HG03196 (cell line): ENCODE measurements around the gene ZNF74.

Experiments used
- ATAC-seq: cut with Tn5 transposase; IDR thresholded peaks from one replicate; pipeline ENCODE4 v1.9.1; 2021; ENCODE audit not compliant: unreplicated experiment

The ZNF74 gene

GRCh38 chr22:20418211-20418788 is 24.3 kb downstream of the ZNF74 start:
- no peak for ATAC-seq

DNA sequence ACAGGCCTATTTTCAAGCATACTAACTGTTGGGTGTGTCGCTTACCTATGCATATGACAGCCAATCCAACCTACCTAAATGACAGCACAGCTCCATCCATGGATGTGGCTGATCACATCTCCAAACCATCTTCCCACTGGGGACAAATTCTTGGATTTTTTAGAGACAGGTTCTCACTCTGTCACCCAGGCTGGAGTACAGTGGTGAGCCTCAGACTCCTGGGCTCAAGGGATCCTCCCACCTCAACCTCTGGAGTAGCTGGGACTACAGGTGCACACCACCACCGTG is 25.7 kb downstream of the ZNF74 start:
- no peak for ATAC-seq

- no peak for ATAC-seq
Measured at GRCh38 chr22:20420157-20420842, 26.3 kb downstream of the ZNF74 start.

DNA sequence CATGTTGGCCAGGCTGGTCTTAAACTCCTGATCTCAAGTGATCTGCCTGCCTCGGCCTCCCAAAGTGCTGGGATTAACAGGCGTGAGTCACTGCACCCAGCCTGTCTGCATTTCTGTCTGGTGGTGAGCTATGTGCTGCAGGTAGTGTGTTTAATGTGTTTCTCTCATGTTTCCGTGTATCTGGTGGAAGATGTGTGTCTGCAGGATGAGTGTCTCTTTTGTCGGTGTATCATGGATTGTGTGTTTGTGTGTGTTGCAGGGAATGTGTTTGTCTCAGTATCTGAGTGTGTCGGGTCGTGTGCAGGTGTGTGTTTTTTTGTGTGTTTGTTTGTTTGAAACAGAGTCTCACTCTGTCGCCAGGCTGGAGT is 27.5 kb downstream of the ZNF74 start:
- no peak for ATAC-seq

DNA sequence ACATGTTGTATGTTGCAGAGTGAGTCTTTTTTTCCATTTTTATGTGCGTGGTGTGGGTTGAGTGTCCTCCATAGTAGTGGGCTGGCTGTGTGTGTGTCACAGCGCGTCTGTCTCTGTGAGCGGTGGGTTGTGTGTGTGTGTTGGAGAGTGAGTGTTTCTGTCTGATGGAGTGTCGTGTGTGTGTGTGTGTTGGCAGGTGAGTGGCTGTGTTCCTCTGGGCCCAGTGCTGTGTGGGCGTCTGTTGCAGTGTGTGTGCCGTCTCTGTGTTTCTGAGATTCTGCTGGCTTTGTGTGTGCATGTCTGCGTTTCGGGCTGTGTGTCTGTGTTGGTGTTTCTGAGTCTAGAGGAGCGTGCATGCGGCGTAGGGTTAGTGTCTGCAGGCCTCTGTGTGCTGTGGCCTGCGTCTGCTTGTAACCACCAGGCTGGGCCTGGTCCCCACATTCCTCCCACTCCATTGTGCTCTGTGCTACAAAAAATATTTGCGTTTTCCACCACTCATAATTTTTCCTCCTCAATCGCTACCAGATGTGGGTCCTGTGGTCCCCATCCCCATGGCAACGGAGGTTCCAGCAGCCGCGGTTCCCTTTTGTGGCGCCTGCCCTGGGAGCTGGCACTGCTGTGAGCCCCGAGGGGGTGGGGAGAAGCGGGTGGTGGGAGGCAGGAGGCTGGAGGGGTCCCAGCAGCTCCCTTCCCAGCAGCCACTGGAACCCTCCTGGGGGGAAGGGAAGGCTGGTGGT is 28.5 kb downstream of the ZNF74 start:
- ATAC-seq: no peak

DNA sequence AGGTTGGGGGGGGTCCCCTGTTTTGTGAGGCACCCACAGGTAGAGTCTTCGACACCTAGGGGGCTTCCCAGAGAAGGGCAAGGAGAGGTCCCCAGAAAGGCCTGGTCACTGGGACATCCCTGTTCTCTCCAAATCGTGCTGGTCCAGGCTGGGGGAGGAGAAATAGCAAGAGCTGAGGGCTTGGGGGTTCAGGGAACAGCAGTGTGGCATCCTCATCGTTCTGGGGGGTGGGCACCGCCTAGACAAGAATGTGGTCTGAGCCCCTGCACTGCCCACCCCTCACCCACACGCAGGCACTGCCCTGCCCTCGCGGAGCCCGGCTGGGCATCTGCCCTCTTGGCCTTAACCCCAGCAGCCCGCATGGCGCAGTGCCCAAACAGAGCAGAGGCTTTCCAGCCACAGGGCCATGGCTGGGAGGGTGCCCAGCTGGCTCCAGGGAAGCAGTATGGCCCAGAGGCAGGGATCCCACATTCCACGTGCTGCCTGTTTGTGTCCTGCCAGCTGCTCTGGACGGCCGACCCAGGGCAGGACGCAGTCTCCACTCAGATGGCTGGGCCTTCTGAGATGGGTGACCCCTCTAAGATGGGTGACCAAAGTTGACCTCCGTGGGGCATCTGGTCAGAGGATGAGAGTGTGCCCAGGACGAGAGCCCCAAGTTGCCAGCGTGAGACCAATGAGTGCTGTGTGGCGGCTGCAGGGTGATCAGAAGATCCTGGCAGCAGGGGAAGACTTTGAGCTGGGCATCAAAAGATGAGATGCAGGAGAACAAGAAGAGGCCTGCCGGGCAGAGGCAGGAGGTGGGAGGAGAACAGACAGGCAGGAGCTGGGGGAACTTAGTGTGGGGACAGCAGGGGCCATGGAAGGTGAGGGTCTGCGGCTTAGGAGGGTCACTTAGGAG is 29.3 kb downstream of the ZNF74 start:
- ATAC-seq: no peak

DNA sequence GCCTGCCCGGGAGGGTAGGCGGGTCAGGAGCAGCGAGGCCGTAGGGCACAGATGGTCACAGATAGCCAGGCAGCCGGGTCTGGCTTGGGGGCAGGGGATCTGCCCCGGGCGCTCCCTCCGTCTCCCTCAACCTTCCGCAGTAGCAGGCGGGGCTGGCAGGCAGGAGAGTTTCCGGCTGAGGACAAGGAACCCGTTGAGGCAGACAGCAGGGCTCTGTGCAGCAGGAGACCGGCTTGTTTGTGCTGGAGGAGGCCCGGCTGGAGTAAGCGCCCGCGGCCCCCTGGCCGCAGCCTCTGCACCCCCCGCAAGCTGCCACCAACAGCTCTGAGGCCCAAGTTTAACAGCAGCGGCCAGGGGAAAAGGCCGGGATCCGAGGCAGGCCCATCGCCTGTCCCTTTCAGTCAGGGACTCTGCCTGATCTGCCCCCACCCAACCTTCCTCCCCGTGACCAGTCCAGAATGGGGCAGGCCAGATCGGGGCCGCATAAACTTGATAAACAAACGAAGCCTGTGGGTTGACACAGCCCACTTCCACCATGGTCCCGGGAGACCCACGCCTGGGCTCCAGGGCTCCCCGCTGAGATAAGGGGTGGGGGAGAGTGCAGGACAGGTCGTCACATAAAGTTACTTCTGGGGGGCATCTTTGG is 30.1 kb downstream of the ZNF74 start:
- no peak for ATAC-seq

DNA sequence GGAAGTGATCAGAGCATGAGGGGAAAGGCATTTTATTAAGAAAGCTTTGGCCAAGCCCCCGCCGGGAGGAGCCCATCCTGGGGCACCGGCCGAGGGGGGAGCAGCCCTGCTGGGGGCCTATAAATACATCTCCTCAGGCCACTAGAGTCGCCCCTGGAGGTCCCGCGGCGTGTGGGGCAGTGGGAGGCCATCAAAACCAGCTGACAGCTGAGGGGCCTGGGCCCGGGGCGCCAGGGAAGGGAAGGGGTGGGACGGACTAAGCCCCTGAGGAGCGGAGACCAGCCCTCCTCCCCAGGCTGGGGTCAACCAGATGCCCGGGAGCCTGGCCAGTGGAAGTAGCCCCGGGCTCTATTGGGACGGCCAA is 30.6 kb downstream of the ZNF74 start:
- ATAC-seq: no peak

DNA sequence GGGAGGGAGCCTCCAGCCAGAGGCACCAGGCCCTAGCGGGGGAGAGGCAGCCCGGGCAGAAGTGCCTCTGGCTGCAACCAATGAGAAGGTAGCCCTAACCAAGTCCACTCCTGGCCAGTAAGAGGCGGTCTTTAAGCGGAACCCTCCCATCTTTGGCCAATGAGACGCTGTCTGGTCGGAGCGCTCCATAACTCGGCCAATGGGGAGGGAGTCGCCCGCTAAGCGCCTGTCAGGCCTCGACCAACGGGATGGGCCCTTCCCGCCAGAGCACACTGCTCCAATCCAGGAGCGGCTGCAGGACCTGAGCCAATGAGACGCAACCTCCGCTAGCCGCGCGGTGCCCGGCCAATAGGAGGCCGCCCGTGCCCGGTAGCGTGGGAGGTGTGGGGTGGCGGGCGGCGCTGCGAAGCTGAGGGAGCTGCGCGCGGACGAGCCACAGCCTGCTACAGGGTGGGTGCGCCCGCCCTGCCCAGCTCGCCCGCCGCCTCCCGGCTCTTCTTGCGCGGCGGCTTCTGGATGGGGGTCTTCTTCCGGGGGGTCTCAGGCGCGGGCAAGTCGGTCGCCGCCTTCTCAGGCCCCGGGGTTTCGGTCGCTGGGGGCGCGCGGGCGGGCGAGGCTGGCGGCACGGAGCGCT is 31.1 kb downstream of the ZNF74 start:
- no peak for ATAC-seq

- no peak for ATAC-seq
Measured at GRCh38 chr22:20425566-20426258, 31.8 kb downstream of the ZNF74 start.

DNA sequence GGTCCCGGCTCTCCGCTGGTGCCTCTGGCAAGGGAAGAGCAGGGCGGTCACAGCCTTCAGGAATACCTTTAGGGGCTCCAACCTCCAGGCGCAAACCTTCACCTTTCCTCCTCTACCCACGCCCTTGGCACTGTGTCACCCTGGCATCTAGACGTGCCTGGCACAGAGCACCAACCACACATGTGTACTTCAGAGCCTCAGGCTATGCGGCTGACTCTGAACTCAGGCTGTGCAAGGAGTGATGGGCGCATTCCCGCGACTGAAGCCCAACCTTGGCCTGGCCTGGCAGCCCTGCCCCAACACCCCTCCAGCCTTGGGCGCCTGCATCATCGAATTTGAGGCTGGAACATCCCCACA is 32.3 kb downstream of the ZNF74 start:
- ATAC-seq: no peak

DNA sequence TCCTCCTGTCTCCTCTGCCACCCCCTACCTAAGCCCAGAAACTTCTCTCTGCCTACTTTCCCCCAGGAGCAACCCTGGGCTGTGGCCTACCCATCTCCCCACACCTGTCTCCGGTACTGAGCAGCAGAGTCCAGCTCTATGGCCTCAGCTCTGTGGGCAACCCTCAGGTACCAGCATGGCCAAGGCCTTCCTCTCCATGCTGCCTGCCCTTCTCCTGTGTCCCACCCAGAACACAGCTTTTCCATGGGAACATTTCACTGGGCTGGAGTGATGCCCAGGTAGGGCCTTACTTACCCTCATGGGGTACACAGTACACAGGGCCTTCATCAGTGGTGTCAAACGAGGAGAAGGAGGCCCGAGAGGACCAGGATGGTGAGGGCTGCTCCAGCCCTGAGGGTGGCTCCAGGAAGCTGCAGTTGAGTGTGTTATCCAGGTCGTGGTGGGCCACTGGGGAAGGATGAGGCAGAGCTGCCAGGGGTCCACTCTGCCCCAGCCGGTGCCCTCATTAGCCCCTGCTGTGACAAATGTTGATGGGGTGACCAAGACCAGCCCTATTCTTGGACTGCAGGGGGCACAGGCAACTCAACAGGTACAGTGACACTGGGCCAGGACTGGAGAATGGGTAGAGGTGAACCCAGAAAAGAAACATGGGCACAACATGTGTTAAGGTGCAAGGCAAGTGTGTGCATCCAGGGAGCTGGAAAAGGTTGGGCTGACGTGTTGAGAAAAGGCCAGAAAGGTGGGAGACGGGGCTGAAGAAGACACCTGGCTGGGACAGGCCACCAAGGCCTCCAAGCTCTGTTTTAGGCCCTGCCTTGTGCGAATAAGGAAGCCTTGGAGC is 33.4 kb downstream of the ZNF74 start:
- no peak for ATAC-seq

DNA sequence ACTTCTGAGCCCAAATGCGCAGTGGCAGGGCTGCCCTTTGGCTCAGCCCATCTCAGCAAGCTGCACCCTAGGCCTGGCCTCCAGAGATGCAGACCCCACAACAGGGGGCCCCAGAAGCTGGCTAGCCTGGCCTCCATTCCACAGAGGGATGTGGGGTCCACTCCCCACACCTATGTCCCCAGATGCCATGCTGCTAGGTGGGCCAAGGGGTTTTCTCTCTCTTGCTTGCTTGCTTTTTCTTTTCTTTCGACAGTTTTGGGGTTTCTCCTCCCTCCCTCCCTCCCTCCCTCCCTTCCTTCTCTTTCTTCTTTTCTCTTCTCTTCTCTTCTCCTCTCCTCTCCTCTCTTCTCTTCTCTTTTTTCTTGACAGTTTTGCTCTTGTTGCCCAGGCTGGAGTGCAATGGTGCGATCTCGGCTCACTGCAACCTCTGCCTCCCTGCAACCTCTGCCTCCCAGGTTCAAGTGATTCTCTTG is 34.0 kb downstream of the ZNF74 start:
- no peak for ATAC-seq

DNA sequence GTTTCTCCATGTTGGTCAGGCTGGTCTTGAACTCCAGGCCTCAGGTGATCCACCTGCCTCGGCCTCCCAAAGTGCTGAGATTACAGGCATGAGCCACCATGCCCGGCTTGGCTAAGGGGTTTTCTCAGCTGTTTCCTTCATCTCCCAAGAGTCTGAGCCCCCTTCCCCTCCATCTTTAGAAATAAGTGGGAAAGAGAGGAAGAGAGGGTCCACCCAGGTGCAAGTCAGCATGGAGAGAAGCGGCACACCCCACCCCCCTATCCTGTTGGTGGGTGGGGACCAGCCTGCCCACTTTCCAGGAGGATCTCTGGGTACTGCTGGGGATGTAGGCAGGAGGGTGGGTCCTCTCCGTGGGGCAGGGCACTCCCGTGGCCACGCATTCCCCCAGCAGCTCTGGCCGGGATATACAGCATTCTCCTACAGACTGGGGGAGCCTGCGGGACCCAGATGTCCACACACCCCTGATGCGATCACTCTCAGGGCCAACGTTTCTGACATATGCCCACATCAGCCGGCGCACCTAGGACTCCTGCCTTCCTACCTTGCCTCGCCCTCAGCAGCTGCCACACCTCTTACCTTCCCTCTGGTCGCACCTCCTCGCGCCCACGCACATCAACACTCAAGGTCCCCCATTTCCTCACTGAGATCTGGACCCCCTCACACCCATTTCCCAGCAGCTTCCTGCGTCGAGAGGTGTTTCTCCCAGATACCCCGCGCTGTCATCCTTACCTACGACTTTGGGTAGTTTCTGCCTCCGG is 34.7 kb downstream of the ZNF74 start:
- no peak for ATAC-seq

DNA sequence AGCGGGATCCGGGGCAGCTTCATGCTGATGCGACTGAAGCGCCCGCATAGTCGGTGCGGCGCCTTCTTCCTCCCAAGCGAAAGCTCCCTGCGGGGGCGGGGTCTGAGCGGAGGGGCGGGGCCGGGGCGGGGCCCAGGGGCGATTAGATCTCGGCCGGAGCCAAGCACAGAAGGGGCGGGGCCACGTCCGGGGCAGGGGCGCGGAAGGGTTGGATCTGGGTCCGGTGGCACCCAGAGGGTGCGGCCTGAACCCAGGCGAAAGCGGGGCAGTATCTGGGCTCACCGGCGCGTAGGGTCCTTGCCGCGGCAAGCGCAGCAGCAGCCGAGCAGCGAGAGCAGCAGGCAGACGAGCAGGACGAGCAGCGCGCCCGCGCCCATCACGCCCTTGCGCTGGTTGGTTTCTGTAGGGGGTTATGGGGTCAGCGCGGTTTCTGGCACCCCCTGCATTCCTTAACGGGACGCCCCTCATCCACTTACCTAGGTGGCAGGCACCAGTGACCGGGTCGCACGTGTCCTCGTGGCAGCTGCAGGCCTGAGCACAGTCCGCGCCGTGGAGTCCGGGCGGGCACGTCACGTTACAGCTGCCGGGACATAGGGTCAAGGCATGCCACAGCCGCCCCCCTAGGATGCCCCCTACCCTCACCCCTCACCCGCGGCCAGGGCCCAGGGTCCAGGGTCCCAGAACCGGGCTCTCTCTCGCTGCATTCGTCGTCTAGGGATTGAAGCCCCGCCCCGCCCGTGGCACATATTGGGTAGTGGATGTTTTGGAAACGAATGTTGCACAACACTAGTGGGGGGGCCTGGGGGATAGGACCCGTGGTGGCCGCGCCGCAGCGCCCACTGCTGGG is 35.5 kb downstream of the ZNF74 start:
- ATAC-seq: no peak

GRCh38 chr22:20430101-20430719 is 36.3 kb downstream of the ZNF74 start:
- no peak for ATAC-seq
